Cardiac muscle cell (in vitro differentiated cells and primary cell): ENCODE results near the gene ANKRD39. TPM values are rescaled to one million over a fixed set of nuclear protein-coding genes. Genes with fewer than 3 reads are reported as not detected.

Experiments used
- DNase-seq, 2 donors: peaks; one replicate each; pipeline versions ENCODE4 v3.0.0 to v3.0.0-alpha.2; 2010 to 2017; ENCODE audit warnings: low read depth in 1 of 2, low spot score in 1 of 2
- H3K27ac ChIP-seq: fragments of 200-600 bp; sonication (generic); 2 replicates; pipeline ENCODE4 v1.5.1; 2016
- H3K27me3 ChIP-seq: fragments of 200-600 bp; sonication (generic); 2 replicates; pipeline ENCODE4 v1.6.0; 2016; ENCODE audit warnings: control low read depth
- H3K36me3 ChIP-seq: fragments of 200-600 bp; sonication (generic); 2 replicates; pipeline ENCODE4 v1.5.1; 2016; ENCODE audit warnings: control low read depth
- H3K4me1 ChIP-seq: fragments of 200-600 bp; sonication (generic); 2 replicates; pipeline ENCODE4 v1.8.1; 2017; ENCODE audit warnings: low read depth, mild to moderate bottlenecking, mixed run types
- H3K4me3 ChIP-seq: fragments of 200-600 bp; sonication (generic); 2 replicates; pipeline ENCODE4 v1.5.1; 2016; ENCODE audit warnings: mild to moderate bottlenecking
- H3K9me3 ChIP-seq: fragments of 200-600 bp; sonication (generic); 2 replicates; pipeline ENCODE4 v1.5.1; 2017; ENCODE audit warnings: low read depth, mild to moderate bottlenecking, control low read depth
- polyA plus RNA-seq: library from polyadenylated mRNA; unstranded; fragments of >200 nt; fragmentation: Nextera tagmentation; extraction: Ambion mirVana; gene quantifications from 2 replicates; pipeline ENCODE4 v1.2.1, GENCODE V29; 2016
- total RNA-seq: library from RNA; depleted of rRNA; stranded (reverse); fragments of >200 nt; gene quantifications from 2 replicates; pipeline ENCODE4 v1.2.3, GENCODE V29; 2016
- TF ChIP-seq, protein P1 (sequence below): IDR thresholded peaks from 2 replicates; pipeline ENCODE4 v1.5.1; 2012; ENCODE audit warnings: low read depth, mild to moderate bottlenecking, low read length

ANKRD39 gene
- total and polyA plus RNA-seq, 2 experiments from 2014 or later, result 27.8 to 32.3 TPM

DNA sequence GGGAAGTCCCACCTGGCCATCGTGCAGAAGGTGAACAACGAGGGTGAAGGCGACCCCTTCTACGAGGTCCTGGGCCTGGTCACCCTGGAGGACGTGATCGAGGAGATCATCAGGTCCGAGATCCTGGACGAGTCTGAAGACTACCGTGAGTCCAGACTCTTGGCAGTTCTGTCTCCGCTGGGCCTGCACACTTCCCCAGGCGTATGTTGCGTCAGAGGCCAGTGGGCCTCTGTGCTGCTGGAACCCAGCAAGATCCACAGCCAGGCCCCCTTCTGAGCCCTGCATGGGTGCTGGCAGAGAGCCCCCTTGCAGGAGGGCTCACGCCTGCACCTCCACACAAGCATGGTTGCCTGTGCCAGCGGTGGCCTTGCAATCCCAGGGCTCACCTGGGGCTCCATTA, 32.8 kb downstream of the ANKRD39 start:
- no peaks in the 10 kb centered on the region for H3K27me3 ChIP-seq
- no peak overlapping the region for H3K4me3 ChIP-seq
- H3K36me3 ChIP-seq, result peaks cover 24% of the 10 kb centered on the region
- H3K27ac ChIP-seq, result no peak overlapping the region
- peaks cover 24% of the 10 kb centered on the region for H3K4me1 ChIP-seq
- H3K9me3 ChIP-seq, result no peaks in the 10 kb centered on the region
- DNase-seq, result no peak
- TF ChIP-seq, protein P1, sequence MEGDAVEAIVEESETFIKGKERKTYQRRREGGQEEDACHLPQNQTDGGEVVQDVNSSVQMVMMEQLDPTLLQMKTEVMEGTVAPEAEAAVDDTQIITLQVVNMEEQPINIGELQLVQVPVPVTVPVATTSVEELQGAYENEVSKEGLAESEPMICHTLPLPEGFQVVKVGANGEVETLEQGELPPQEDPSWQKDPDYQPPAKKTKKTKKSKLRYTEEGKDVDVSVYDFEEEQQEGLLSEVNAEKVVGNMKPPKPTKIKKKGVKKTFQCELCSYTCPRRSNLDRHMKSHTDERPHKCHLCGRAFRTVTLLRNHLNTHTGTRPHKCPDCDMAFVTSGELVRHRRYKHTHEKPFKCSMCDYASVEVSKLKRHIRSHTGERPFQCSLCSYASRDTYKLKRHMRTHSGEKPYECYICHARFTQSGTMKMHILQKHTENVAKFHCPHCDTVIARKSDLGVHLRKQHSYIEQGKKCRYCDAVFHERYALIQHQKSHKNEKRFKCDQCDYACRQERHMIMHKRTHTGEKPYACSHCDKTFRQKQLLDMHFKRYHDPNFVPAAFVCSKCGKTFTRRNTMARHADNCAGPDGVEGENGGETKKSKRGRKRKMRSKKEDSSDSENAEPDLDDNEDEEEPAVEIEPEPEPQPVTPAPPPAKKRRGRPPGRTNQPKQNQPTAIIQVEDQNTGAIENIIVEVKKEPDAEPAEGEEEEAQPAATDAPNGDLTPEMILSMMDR, result no peak

DNA sequence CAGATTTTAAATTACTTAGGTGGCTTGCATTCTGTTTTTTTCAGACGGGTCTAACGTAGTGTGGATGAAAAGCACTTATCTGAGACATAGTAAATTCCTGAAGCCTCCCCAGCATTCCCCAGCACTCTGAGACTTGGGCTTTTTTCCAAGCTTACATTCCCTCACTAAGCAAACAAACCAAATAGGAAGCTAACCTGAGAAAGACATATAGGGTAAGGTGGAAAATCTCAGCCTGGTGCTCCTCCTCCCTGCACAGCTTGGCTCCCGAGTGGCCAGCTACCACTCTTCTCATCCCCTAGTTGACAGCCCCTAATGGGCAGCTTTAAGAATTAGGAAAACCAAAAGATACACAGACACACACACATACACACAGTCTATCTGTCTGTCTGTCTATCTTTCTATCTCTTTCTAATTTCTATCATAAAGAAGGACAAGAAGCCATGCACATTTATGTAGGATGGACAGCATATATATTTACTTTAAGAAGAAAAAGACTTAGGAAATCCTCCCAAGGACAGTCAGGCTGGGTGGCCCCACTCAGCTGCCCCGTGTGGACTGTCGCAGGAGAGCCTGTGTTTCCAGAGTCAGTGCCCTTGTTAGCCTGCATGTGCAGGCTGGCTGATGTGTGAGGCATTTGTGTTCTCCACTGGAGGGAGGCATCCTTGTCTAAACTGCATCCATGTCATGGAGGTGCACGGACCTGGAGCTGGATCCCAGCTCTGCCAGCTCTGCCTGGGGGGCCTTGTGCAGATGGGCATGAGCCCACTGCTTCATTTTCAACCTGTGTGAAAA, 33.5 kb downstream of the ANKRD39 start:
- peaks cover 28% of the 10 kb centered on the region for H3K4me1 ChIP-seq
- peak; percentile 55 to 76 for DNase-seq

DNA sequence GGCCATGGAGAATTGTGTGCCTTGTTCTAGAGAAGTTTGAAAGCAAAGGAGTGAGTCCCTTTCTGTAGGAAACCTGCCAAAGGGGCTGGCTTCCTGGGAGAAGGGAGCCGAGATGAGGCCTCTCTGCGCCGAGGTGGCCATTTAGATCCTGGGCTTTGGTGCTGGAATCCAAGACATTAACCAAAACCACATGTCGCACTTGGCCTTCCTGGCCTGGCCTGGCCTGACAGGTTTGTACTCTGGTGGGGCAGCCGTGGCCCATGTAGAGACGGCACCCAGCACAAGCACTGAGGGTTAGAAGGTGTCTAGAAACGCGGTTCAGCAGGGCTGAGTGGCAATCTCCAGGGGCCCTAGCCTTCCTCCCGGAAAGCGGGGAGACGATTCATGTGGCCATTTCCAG, 34.6 kb downstream of the ANKRD39 start:
- H3K27ac ChIP-seq, result peak overlapping the region; percentile 48
- peaks cover 14% of the 10 kb centered on the region for H3K36me3 ChIP-seq
- TF ChIP-seq, protein P1, result no peak
- H3K4me3 ChIP-seq, result no peak overlapping the region
- H3K27me3 ChIP-seq, result no peaks in the 10 kb centered on the region
- H3K4me1 ChIP-seq, result peaks cover 38% of the 10 kb centered on the region
- DNase-seq, result no peak
- H3K9me3 ChIP-seq, result no peaks in the 10 kb centered on the region

More for the DNA sequence above, 33.5 kb downstream of the ANKRD39 start:
- Histone ChIP-seq H3K9me3 (no peaks in the 10 kb centered on the region), H3K36me3 (peaks cover 19% of the 10 kb centered on the region), H3K27ac (peak overlapping the region; percentile 48), H3K27me3 (no peaks in the 10 kb centered on the region), H3K4me3 (no peak overlapping the region)
- TF ChIP-seq, protein P1, result no peak

DNA sequence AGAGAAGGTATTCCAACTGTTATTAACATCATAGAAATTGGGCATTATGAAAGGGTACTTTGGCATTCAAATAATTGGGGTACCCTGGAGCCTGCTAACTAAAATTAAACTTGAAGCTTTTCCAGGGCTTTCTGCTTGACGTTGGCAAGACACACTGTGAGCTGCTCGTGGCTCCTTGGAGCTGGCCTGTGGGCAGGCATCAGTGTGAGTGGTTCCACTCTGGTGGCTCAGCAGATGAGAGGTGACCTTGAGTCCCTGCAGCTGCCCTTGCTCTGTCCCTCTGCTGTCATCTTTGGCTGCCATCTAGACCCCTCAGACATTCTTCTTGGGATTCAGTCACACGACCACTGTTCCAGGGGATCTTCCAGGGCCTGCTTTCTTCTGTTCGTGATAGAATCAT, 35.0 kb downstream of the ANKRD39 start:
- Histone ChIP-seq H3K27me3 (no peaks in the 10 kb centered on the region), H3K36me3 (peaks cover 10% of the 10 kb centered on the region), H3K9me3 (no peaks in the 10 kb centered on the region), H3K4me1 (peaks cover 41% of the 10 kb centered on the region), H3K4me3 (no peak overlapping the region), H3K27ac (peak overlapping the region; percentile 48)
- DNase-seq, result no peak
- TF ChIP-seq, protein P1, result no peak

DNA sequence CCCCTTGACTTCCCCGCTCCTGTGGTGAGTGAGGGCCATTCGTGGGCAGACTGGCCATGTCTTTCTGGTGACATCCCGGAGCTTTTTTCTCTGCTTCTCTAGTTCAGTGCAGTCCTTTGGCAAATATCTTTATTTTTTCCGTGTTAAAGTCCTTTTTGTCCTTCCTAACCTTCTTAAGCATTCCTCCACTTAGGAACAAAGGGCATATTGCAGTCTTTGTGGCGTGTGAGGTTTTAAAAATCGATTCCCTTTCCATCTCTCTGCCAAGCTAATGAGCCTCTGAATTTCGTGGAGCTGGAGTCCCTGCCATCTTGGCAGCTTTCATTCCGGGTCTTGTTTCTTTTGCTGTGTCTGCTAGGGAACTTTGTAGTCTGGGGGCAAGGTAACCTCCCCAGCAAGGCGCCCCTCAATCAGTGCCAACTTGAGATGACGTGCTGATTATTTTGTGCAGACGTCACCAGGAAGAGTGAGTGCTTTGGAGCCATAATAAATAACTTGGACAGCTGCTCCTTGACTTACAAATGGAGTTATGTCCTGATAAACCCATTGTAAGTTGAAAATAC, 36.6 kb downstream of the ANKRD39 start:
- DNase-seq, result no peak
- no peak overlapping the region for H3K4me3 ChIP-seq
- H3K27me3 ChIP-seq, result no peaks in the 10 kb centered on the region
- TF ChIP-seq, protein P1, result no peak
- H3K4me1 ChIP-seq, result peaks cover 48% of the 10 kb centered on the region
- H3K27ac ChIP-seq, result peak overlapping the region; percentile 58
- H3K9me3 ChIP-seq, result no peaks in the 10 kb centered on the region
- no peaks in the 10 kb centered on the region for H3K36me3 ChIP-seq
